Mesothelial cell of epicardium (in vitro differentiated cells): Measurements from ENCODE around the gene DDB1. TPM values are rescaled to one million over a fixed set of nuclear protein-coding genes. Genes with fewer than 3 reads are reported as not detected.

ENCODE experiments used
- DNase-seq, 2 experiments: peaks; one replicate each; pipeline ENCODE4 v3.0.0; 2021; ENCODE audit warnings: low spot score in 2 of 2; ENCODE audit not compliant: unreplicated experiment in 2 of 2
- H3K27ac Mint-ChIP-seq: 2 replicates; pipeline ENCODE4 v1.8.0; 2021; ENCODE audit warnings: mixed read lengths
- H3K27me3 Mint-ChIP-seq: 2 replicates; pipeline ENCODE4 v1.8.0; 2021; ENCODE audit warnings: low read depth, mixed read lengths
- H3K36me3 Mint-ChIP-seq: 2 replicates; pipeline ENCODE4 v1.8.0; 2021; ENCODE audit warnings: mixed read lengths
- H3K4me1 Mint-ChIP-seq: 2 replicates; pipeline ENCODE4 v1.8.0; 2021; ENCODE audit warnings: mixed read lengths
- H3K4me3 Mint-ChIP-seq: 2 replicates; pipeline ENCODE4 v1.8.0; 2021; ENCODE audit warnings: mild to moderate bottlenecking, moderate library complexity, mixed read lengths
- H3K9me3 Mint-ChIP-seq: 2 replicates; pipeline ENCODE4 v1.8.0; 2021; ENCODE audit warnings: mixed read lengths
- total RNA-seq: library from RNA; stranded (reverse); gene quantifications from 3 replicates; pipeline ENCODE4 v1.2.1, GENCODE V29; 2021
- TF ChIP-seq, protein P1 (sequence below): fragments of 200-600 bp; sonication (generic); IDR thresholded peaks from one replicate; pipeline ENCODE4 v1.5.0; 2021; ENCODE audit warnings: antibody characterized with exemption; ENCODE audit not compliant: unreplicated experiment

Gene DDB1
- total RNA-seq, 1 donor from 2014 or later = 253 TPM

DNA sequence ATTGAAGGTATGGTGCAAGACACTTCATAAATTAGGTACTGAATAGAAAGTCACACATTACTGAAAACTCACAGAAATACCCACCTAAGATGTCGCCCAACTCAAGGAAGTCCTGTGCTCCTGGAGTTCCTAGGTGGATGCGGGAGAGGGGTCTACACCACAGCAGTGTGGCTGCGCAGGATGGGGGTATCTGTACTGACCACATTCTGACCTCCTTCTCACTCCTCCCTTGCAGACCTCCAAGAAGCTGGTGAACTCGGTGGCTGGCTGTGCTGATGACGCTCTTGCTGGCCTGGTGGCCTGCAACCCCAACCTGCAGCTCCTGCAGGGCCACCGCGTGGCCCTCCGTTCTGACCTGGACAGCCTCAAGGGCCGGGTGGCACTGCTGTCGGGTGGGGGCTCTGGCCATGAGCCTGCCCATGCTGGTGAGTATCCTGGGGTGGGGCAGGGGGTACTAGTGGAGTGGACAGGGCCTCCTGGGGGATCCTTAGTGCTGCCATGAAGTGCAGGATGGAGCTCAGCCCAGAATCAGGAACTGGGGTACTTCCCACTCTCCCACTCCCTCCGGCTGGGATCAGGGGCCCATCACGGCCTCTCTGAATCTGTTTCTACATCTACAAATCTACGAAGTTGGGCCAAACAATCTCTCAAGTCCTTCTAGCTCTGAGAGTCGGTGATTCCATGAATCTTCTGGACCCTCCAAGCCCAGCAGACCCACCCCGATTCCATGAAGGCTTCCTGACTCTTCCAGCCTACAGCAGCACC lies 5.0 kb upstream of the DDB1 start:
- Mint-ChIP-seq H3K36me3 (peaks cover 21% of the 10 kb centered on the region), H3K9me3 (no peaks in the 10 kb centered on the region), H3K4me3 (no peak overlapping the region), H3K4me1 (peaks cover 23% of the 10 kb centered on the region), H3K27me3 (no peaks in the 10 kb centered on the region), H3K27ac (no peak overlapping the region)
- no peak for DNase-seq
- TF ChIP-seq, protein P1, sequence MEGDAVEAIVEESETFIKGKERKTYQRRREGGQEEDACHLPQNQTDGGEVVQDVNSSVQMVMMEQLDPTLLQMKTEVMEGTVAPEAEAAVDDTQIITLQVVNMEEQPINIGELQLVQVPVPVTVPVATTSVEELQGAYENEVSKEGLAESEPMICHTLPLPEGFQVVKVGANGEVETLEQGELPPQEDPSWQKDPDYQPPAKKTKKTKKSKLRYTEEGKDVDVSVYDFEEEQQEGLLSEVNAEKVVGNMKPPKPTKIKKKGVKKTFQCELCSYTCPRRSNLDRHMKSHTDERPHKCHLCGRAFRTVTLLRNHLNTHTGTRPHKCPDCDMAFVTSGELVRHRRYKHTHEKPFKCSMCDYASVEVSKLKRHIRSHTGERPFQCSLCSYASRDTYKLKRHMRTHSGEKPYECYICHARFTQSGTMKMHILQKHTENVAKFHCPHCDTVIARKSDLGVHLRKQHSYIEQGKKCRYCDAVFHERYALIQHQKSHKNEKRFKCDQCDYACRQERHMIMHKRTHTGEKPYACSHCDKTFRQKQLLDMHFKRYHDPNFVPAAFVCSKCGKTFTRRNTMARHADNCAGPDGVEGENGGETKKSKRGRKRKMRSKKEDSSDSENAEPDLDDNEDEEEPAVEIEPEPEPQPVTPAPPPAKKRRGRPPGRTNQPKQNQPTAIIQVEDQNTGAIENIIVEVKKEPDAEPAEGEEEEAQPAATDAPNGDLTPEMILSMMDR = no peak

- no peak overlapping the region for H3K4me3 Mint-ChIP-seq
- peak overlapping the region; percentile 84 for H3K27ac Mint-ChIP-seq
- peaks cover 35% of the 10 kb centered on the region for H3K4me1 Mint-ChIP-seq
- TF ChIP-seq, protein P1 = peak; percentile 96
- DNase-seq = peak; percentile 64 to 89
- no peaks in the 10 kb centered on the region for H3K27me3 Mint-ChIP-seq
- H3K36me3 Mint-ChIP-seq = peaks cover 16% of the 10 kb centered on the region
- no peaks in the 10 kb centered on the region for H3K9me3 Mint-ChIP-seq
Observed at GRCh38 chr11:61336171-61336935, 3.4 kb upstream of the DDB1 start.

- H3K4me3 Mint-ChIP-seq = no peak overlapping the region
- DNase-seq = no peak
- H3K36me3 Mint-ChIP-seq = peaks cover 10% of the 10 kb centered on the region
- no peaks in the 10 kb centered on the region for H3K27me3 Mint-ChIP-seq
- H3K9me3 Mint-ChIP-seq = no peaks in the 10 kb centered on the region
- TF ChIP-seq, protein P1 = no peak
- peak overlapping the region; percentile 47 for H3K27ac Mint-ChIP-seq
- H3K4me1 Mint-ChIP-seq = peaks cover 43% of the 10 kb centered on the region
Observed at GRCh38 chr11:61335355-61335710, 2.4 kb upstream of the DDB1 start.

DNA sequence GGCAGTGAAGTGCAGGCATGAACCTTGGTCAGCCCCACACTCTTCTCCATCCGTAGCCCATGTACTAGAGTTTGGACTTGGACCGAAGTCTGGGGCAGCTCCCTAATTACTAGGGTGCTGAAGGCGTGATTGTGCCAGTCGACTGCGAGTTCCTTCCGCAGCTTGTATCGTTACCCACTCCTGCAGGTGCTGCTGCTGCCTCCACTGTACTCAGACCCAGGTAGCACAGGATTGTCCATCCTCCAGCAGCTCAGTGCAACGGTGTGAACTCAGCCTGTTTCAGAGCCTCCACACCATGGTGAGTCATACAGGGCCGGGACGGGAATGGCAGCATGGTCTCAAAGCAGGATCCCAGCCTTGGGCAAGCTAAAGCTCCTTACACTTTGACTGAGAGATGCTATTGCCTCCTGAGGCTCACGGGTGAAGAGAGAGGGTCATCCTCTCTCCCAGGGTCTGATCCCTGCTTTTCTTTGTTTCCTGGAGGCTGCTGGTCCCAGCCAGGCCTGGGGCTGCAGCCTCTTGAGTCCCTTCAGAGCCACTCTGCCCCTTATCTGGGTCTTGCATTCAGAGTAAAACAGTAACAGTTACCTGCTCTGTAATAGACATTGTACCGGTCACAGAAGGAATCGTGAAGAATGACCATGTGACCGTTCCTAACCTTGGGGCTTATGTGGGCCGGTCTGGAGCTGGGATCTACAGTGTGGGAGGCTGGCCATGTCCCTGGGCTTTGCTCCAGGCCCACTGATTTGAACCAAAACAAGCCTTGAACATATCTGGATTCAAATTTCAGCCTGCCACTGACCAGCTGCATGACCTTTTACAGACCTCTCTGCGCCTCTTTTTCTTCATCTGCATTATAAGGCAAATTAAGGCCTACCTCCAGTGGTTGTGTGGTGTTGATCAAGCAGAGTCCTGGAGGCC lies 1.8 kb upstream of the DDB1 start:
- no peak for DNase-seq
- Mint-ChIP-seq H3K4me1 (peaks cover 49% of the 10 kb centered on the region), H3K27ac (peak overlapping the region; percentile 97), H3K27me3 (no peaks in the 10 kb centered on the region), H3K4me3 (peak overlapping the region; percentile 89), H3K9me3 (no peaks in the 10 kb centered on the region), H3K36me3 (peaks cover 9% of the 10 kb centered on the region)
- TF ChIP-seq, protein P1 = no peak
